ENCODE measurements around the gene STRIP1. TPM values are rescaled to one million over a fixed set of nuclear protein-coding genes. Genes with fewer than 3 reads are reported as not detected.

STRIP1 gene
- total and polyA plus RNA-seq, 2 donors (not counting 3 experiments of a cell fraction or from before 2014, with no cell fraction given): 26.2 to 42.1 TPM

GRCh38 chr1:110086961-110087360 lies 52.5 kb downstream of the STRIP1 start:
- FAIRE-seq (no peak), DNase-seq (ENCODE audit: low read depth, low spot score) (no peak)
- no peaks in the 10 kb centered on the region for H3K9me1 ChIP-seq (replicated peaks; ENCODE audit: control insufficient read depth, extremely low read depth, insufficient read depth, low read length)
- H3K4me3 ChIP-seq (replicated peaks in 1 of 3; ENCODE audit: insufficient read depth in 1 of 3, low read depth in 1 of 3, low read length in 3 of 3): no peak overlapping the region
- no peak overlapping the region for H3K9ac ChIP-seq (replicated peaks; ENCODE audit: extremely low read depth, insufficient read depth, low read length)
- no TSS peak for BruUV-seq (replicated peaks)
- no peaks in the 10 kb centered on the region for H3K9me3 ChIP-seq (replicated peaks; ENCODE audit: control insufficient read depth, insufficient read depth, low read length)
- dilution Hi-C loops (cut with MboI; ENCODE audit: extremely low pct_ligation_motif_present, low sequenced_read_pairs) (no loop called here), intact Hi-C loops (cut with micrococcal nuclease) (no loop called here)
- H3K79me2 ChIP-seq (ENCODE audit: control insufficient read depth, insufficient read depth, low read length): no peaks in the 10 kb centered on the region
- CTCF ChIA-PET: interaction anchor here (0.9 to 8.3 kb wide), 3 partner anchors 16 to 409 kb away, joined by 3 to 272 read pairs (median 6); no protein-coding TSS in a partner anchor
- H3K4me2 ChIP-seq (ENCODE audit: insufficient read depth, low read length): no peak overlapping the region
- POLR2A ChIA-PET: no interaction called here
- H2AFZ ChIP-seq (ENCODE audit: low read depth, low read length): no peak overlapping the region
- peaks cover 6% of the 10 kb centered on the region for H3K4me1 ChIP-seq (ENCODE audit: control insufficient read depth, extremely low read depth, insufficient read depth, low read length)
- H3K27me3 ChIP-seq (ENCODE audit: control insufficient read depth in 2 of 2, insufficient read depth in 2 of 2, low read length in 2 of 2): peaks cover 55 to 57% of the 10 kb centered on the region in 2 experiments
- TF ChIP-seq MAX (IDR thresholded peaks at IDR 0.05; ENCODE audit: insufficient read depth, insufficient read length): no peak
- TF ChIP-seq POLR2AphosphoS5 (IDR thresholded peaks at IDR 0.05; ENCODE audit: insufficient read depth, low read depth, low read length): no peak
- TF ChIP-seq POLR2A (IDR thresholded peaks at IDR 0.05; ENCODE audit: low read depth, low read length): no peak
- TF ChIP-seq, protein P1, sequence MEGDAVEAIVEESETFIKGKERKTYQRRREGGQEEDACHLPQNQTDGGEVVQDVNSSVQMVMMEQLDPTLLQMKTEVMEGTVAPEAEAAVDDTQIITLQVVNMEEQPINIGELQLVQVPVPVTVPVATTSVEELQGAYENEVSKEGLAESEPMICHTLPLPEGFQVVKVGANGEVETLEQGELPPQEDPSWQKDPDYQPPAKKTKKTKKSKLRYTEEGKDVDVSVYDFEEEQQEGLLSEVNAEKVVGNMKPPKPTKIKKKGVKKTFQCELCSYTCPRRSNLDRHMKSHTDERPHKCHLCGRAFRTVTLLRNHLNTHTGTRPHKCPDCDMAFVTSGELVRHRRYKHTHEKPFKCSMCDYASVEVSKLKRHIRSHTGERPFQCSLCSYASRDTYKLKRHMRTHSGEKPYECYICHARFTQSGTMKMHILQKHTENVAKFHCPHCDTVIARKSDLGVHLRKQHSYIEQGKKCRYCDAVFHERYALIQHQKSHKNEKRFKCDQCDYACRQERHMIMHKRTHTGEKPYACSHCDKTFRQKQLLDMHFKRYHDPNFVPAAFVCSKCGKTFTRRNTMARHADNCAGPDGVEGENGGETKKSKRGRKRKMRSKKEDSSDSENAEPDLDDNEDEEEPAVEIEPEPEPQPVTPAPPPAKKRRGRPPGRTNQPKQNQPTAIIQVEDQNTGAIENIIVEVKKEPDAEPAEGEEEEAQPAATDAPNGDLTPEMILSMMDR (IDR thresholded peaks at IDR 0.05; ENCODE audit: extremely low read depth in 1 of 2, insufficient read depth in 1 of 2, low read depth in 1 of 2, low read length in 2 of 2): no peak
- TF ChIP-seq MYC (IDR thresholded peaks at IDR 0.05; ENCODE audit: low read depth, low read length): no peak
- TF ChIP-seq FOS (IDR thresholded peaks at IDR 0.05; ENCODE audit: borderline replicate concordance, insufficient read depth, low read length): no peak
- TF ChIP-seq EZH2 (IDR thresholded peaks at IDR 0.05; ENCODE audit: borderline replicate concordance, low read depth, low read length, severe bottlenecking): no peak
- TF ChIP-seq GATA2 (IDR thresholded peaks at IDR 0.05; ENCODE audit: insufficient read depth, insufficient read length, low read depth, low read length): no peak
- no peak for TF ChIP-seq JUN (IDR thresholded peaks at IDR 0.05; ENCODE audit: borderline replicate concordance, insufficient read depth, insufficient read length, low read depth)
- H3K27ac ChIP-seq (ENCODE audit: insufficient read depth, low read depth, low read length): no peak overlapping the region
- H3K36me3 ChIP-seq (ENCODE audit: control insufficient read depth in 2 of 2, extremely low read depth in 1 of 2, insufficient read depth in 2 of 2, low read length in 2 of 2): no peaks in the 10 kb centered on the region
- no peaks in the 10 kb centered on the region for H4K20me1 ChIP-seq (replicated peaks; ENCODE audit: control insufficient read depth, extremely low read depth, insufficient read depth, low read length)

All from endothelial cell of umbilical vein (primary cell).